B cell (primary cell): ENCODE results near the gene AGFG2. TPM values are rescaled to one million over a fixed set of nuclear protein-coding genes. Genes with fewer than 3 reads are reported as not detected.
"Not testable (repeated sequence)": the region's sequence is repeated elsewhere in the genome, so short reads cannot be mapped to it uniquely, and the experiment has no call there.

Experiments
- ATAC-seq: fragments of 200-7000 bp; cut with Tn5 transposase; one replicate; pipeline ENCODE4 v1.10.0; 2021; ENCODE audit warnings: low read depth, mild to moderate bottlenecking, moderate number of reproducible peaks, moderate library complexity
- CTCF ChIA-PET: fragments of 350-600 bp; sonication (Branson Sonifier 250); formaldehyde crosslinking; loops from one replicate; lab custom pipeline; 2021; ENCODE audit warnings: antibody characterized with exemption, inconsistent platforms; lab: Charles Lee
- POLR2A ChIA-PET: fragments of 350-600 bp; sonication (Branson Sonifier 250); formaldehyde crosslinking; loops from one replicate; lab custom pipeline; 2021; ENCODE audit warnings: antibody characterized with exemption; lab: Charles Lee
- DNase-seq: peaks from one replicate; pipeline ENCODE4 v3.0.0; 2013
- H2AFZ ChIP-seq: 2 replicates; pipeline ENCODE4 v1.6.1; 2012; ENCODE audit warnings: mild to moderate bottlenecking, low read depth, low read length; ENCODE audit not compliant: insufficient read depth, poor library complexity, severe bottlenecking
- H3K27ac ChIP-seq, 2 donors: 1 replicate in 1 of 2; 2 replicates in 1 of 2; pipeline ENCODE4 v1.5.1; 2012 to 2013; ENCODE audit warnings: low read length in 2 of 2, mild to moderate bottlenecking in 2 of 2, moderate library complexity in 1 of 2
- H3K27me3 ChIP-seq, 4 experiments: fragments of 200-600 bp in 1 of 4; sonication (generic) in 1 of 4; replicated peaks in 1 of 4; 1 replicate in 2 of 4; 2 replicates in 2 of 4; pipeline versions ENCODE4 v1.6.1 to v1.7.0; 2013 to 2016; ENCODE audit warnings: low read length in 3 of 4, mild to moderate bottlenecking in 2 of 4, mixed read lengths in 1 of 4, moderate library complexity in 1 of 4; ENCODE audit not compliant: insufficient read depth in 4 of 4, control insufficient read depth in 3 of 4; ENCODE audit errors: control extremely low read depth in 1 of 4
- H3K36me3 ChIP-seq, 2 experiments: replicated peaks in 1 of 2; 1 replicate in 1 of 2; 2 replicates in 1 of 2; pipeline versions ENCODE4 v1.6.1 to v1.7.1; 2013; ENCODE audit warnings: low read length in 1 of 2; ENCODE audit not compliant: insufficient read depth in 2 of 2, control insufficient read depth in 1 of 2; ENCODE audit errors: control extremely low read depth in 1 of 2, extremely low read depth in 1 of 2
- H3K4me1 ChIP-seq, 2 donors: fragments of 200-600 bp in 1 of 2; sonication (generic) in 1 of 2; 1 replicate in 1 of 2; 2 replicates in 1 of 2; pipeline versions ENCODE4 v1.5.1 to v1.6.1; 2013 to 2017; ENCODE audit warnings: low read length in 2 of 2; ENCODE audit not compliant: control insufficient read depth in 2 of 2, insufficient read depth in 2 of 2
- H3K4me2 ChIP-seq: replicated peaks from 2 replicates; pipeline ENCODE3; 2012; ENCODE audit warnings: mild to moderate bottlenecking, low read depth, low read length; ENCODE audit not compliant: poor library complexity, severe bottlenecking
- H3K4me3 ChIP-seq, 5 experiments: fragments of 200-600 bp in 1 of 5; sonication (generic) in 1 of 5; 1 replicate in 3 of 5; 2 replicates in 2 of 5; pipeline versions ENCODE4 v1.5.1 to v1.7.0; 2011 to 2016; ENCODE audit warnings: low read length in 4 of 5, mild to moderate bottlenecking in 4 of 5, low read depth in 2 of 5, control low read depth in 1 of 5, moderate library complexity in 1 of 5; ENCODE audit not compliant: insufficient read depth in 1 of 5; ENCODE audit errors: control extremely low read depth in 1 of 5, extremely low read depth in 1 of 5
- H3K79me2 ChIP-seq: fragments of 200-600 bp; sonication (generic); one replicate; pipeline ENCODE4 v1.6.0; 2016; ENCODE audit warnings: low read length; ENCODE audit not compliant: control insufficient read depth, insufficient read depth
- H3K9ac ChIP-seq: fragments of 200-600 bp; sonication (generic); 2 replicates; pipeline ENCODE4 v1.6.1; 2017; ENCODE audit warnings: mild to moderate bottlenecking, low read length, moderate library complexity
- H3K9me3 ChIP-seq, 3 donors: one replicate each; pipeline versions ENCODE4 v1.6.1 to v1.7.1; 2013; ENCODE audit warnings: low read length in 2 of 3; ENCODE audit not compliant: control insufficient read depth in 2 of 3, insufficient read depth in 1 of 3; ENCODE audit errors: control extremely low read depth in 1 of 3
- H4K20me1 ChIP-seq: 2 replicates; pipeline ENCODE4 v1.6.0; 2012; ENCODE audit warnings: mild to moderate bottlenecking, low read length; ENCODE audit not compliant: insufficient read depth, control insufficient read depth, poor library complexity, severe bottlenecking
- H3K27ac Mint-ChIP-seq: one replicate; pipeline ENCODE4 v1.8.0; 2021; ENCODE audit warnings: mixed read lengths
- H3K27me3 Mint-ChIP-seq: one replicate; pipeline ENCODE4 v1.8.0; 2021; ENCODE audit warnings: mixed read lengths
- H3K4me1 Mint-ChIP-seq: one replicate; pipeline ENCODE4 v1.8.0; 2021; ENCODE audit warnings: mixed read lengths
- H3K4me3 Mint-ChIP-seq: one replicate; pipeline ENCODE4 v1.8.0; 2021; ENCODE audit warnings: mixed read lengths
- H3K9me3 Mint-ChIP-seq: one replicate; pipeline ENCODE4 v1.8.0; 2022; ENCODE audit warnings: mixed read lengths; ENCODE audit not compliant: insufficient read depth
- EZH2 ChIP-seq: IDR thresholded peaks from 2 replicates; pipeline ENCODE4 v1.6.1; 2012; ENCODE audit warnings: borderline replicate concordance, low read depth, mild to moderate bottlenecking, moderate library complexity, low read length; ENCODE audit not compliant: insufficient read depth, poor library complexity, severe bottlenecking
- WGBS: methylation state at CpG from one replicate; pipeline ENCODE4 v1.1.5; 2013; ENCODE audit warnings: missing lambda C conversion rate; ENCODE audit not compliant: insufficient coverage; 5-methylcytosine and 5-hydroxymethylcytosine counted together
- intact Hi-C: fragments of 100-400 bp; cut with micrococcal nuclease; formaldehyde crosslinking; loops from one replicate; pipeline ENCODE4 v1.10.0; 2022
- polyA plus RNA-seq: library from polyadenylated mRNA; depleted of rRNA; stranded (reverse); fragments of >200 nt; gene quantifications from 2 replicates; pipeline ENCODE4 v1.2.3, GENCODE V29; 2012
- total RNA-seq, 2 donors: library from RNA; stranded (reverse); fragments of 120-200 nt in 1 of 2; gene quantifications; 1 replicate in 1 of 2; 2 replicates in 1 of 2; pipeline versions ENCODE4 v1.2.3 to v1.2.4, GENCODE V29; 2013 to 2022
- TF ChIP-seq, protein P1 (sequence below): fragments of 200-600 bp; IDR thresholded peaks from one replicate; pipeline ENCODE4 v1.8.0; 2022; ENCODE audit warnings: antibody characterized with exemption, mild to moderate bottlenecking

AGFG2 gene
- total and polyA plus RNA-seq, 2 donors (not counting 1 experiment from before 2014, with no cell fraction given) = 11.0 TPM

DNA sequence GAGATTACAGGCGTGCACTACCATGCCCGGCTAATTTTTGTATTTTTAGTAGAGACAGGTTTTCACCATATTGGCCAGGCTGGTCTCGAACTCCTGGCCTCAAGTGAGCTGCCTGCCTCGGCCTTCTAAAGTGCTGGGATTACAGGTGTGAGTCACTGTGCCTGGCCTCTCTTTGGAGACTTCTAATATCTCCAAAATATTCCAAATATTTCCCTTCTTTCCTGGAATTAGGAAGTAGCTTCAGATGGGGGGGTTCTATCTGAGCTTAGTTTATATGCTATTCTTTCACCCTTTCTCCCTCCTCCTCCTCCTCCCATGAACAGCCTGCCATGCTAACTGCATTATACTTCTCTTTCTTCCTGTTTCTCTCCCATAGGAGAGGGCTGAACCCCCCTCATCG is 9.4 kb downstream of the AGFG2 start:
- H4K20me1 ChIP-seq, H3K36me3 ChIP-seq, POLR2A ChIA-PET, H3K27me3 ChIP-seq, intact Hi-C loops, H2AFZ ChIP-seq, H3K27me3 Mint-ChIP-seq, DNase-seq, ATAC-seq, H3K4me3 ChIP-seq, H3K9me3 Mint-ChIP-seq, H3K9me3 ChIP-seq, H3K4me3 Mint-ChIP-seq, H3K9ac ChIP-seq, H3K4me2 ChIP-seq: not testable (repeated sequence)
- Histone ChIP-seq H3K79me2 (peaks cover 26% of the 10 kb centered on the region), H3K27ac (peak overlapping the region in 1 of 2 donors; percentile 38), H3K4me1 (peaks cover 38 to 56% of the 10 kb centered on the region in 2 donors)
- WGBS = 84% methylated on average over 2 of the region's 5 CpGs
- H3K4me1 Mint-ChIP-seq = peaks cover 59% of the 10 kb centered on the region
- H3K27ac Mint-ChIP-seq = peak overlapping the region; percentile 77
- CTCF ChIA-PET = interaction anchor here (0.6 to 6.5 kb wide), 5 partner anchors 11 to 172 kb away, joined by 3 to 67 read pairs (median 4); partner anchors contain the start of gene EPO

GRCh38 chr7:100552532-100552931 is 13.5 kb downstream of the AGFG2 start:
- H3K79me2 ChIP-seq = peaks cover 7% of the 10 kb centered on the region
- ATAC-seq (no peak), DNase-seq (no peak)
- Mint-ChIP-seq H3K27me3 (no peaks in the 10 kb centered on the region), H3K4me3 (no peak overlapping the region), H3K9me3 (no peaks in the 10 kb centered on the region), H3K27ac (no peak overlapping the region), H3K4me1 (peaks cover 19% of the 10 kb centered on the region)
- H4K20me1 ChIP-seq = no peaks in the 10 kb centered on the region
- H3K27me3 ChIP-seq = no peaks in the 10 kb centered on the region
- intact Hi-C loops = no loop called here
- no peak overlapping the region for H3K4me2 ChIP-seq
- peaks cover 0 to 18% of the 10 kb centered on the region in 2 experiments for H3K36me3 ChIP-seq
- H3K27ac ChIP-seq = no peak overlapping the region
- ChIA-PET POLR2A (no interaction called here), CTCF (no interaction called here)
- H3K4me1 ChIP-seq = peaks cover 14 to 27% of the 10 kb centered on the region in 2 donors
- H3K9me3 ChIP-seq = peaks cover 0 to 3% (median 0%) of the 10 kb centered on the region in 3 donors
- 100% methylated on average over 2 of the region's 2 CpGs for WGBS
- no peak overlapping the region for H3K9ac ChIP-seq
- no peak overlapping the region for H2AFZ ChIP-seq
- TF ChIP-seq, protein P1, sequence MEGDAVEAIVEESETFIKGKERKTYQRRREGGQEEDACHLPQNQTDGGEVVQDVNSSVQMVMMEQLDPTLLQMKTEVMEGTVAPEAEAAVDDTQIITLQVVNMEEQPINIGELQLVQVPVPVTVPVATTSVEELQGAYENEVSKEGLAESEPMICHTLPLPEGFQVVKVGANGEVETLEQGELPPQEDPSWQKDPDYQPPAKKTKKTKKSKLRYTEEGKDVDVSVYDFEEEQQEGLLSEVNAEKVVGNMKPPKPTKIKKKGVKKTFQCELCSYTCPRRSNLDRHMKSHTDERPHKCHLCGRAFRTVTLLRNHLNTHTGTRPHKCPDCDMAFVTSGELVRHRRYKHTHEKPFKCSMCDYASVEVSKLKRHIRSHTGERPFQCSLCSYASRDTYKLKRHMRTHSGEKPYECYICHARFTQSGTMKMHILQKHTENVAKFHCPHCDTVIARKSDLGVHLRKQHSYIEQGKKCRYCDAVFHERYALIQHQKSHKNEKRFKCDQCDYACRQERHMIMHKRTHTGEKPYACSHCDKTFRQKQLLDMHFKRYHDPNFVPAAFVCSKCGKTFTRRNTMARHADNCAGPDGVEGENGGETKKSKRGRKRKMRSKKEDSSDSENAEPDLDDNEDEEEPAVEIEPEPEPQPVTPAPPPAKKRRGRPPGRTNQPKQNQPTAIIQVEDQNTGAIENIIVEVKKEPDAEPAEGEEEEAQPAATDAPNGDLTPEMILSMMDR = no peak
- TF ChIP-seq EZH2 = no peak
- H3K4me3 ChIP-seq = no peak overlapping the region
